GM12875 (cell line): Measurements from ENCODE around the gene TAF6.

ENCODE experiments used
- H3K4me3 ChIP-seq: one replicate; pipeline ENCODE4 v1.5.1; 2011; ENCODE audit warnings: low read depth, low read length, control low read depth
- TF ChIP-seq, protein P1 (sequence below): IDR thresholded peaks from 2 replicates; pipeline ENCODE4 v1.5.1; 2011; ENCODE audit warnings: low read depth, mild to moderate bottlenecking, control low read depth, inconsistent platforms, low read length, moderate library complexity, borderline replicate concordance; ENCODE audit not compliant: insufficient read depth

Gene TAF6

DNA sequence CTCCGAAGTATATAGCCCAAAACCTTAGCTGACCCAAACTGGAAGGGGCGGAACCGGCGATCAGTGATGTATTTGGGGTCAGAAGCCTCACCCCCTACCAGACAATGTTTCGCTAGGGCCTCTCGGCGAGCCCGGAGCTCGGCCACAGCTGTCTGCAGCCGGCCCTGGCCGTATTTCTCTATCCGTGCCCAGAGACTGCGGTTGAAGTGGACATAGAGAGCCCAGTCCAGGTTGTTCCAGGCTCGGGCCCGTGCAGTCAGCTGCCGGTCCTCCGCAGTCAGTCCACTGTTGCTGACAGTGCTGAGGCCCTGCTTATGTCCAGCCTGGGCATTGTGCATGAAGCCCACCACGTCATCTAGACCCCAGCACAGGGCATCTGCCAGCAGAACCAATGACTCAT lies 40.9 kb upstream of the TAF6 start:
- TF ChIP-seq, protein P1, sequence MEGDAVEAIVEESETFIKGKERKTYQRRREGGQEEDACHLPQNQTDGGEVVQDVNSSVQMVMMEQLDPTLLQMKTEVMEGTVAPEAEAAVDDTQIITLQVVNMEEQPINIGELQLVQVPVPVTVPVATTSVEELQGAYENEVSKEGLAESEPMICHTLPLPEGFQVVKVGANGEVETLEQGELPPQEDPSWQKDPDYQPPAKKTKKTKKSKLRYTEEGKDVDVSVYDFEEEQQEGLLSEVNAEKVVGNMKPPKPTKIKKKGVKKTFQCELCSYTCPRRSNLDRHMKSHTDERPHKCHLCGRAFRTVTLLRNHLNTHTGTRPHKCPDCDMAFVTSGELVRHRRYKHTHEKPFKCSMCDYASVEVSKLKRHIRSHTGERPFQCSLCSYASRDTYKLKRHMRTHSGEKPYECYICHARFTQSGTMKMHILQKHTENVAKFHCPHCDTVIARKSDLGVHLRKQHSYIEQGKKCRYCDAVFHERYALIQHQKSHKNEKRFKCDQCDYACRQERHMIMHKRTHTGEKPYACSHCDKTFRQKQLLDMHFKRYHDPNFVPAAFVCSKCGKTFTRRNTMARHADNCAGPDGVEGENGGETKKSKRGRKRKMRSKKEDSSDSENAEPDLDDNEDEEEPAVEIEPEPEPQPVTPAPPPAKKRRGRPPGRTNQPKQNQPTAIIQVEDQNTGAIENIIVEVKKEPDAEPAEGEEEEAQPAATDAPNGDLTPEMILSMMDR, result no peak
- no peak overlapping the region for H3K4me3 ChIP-seq

DNA sequence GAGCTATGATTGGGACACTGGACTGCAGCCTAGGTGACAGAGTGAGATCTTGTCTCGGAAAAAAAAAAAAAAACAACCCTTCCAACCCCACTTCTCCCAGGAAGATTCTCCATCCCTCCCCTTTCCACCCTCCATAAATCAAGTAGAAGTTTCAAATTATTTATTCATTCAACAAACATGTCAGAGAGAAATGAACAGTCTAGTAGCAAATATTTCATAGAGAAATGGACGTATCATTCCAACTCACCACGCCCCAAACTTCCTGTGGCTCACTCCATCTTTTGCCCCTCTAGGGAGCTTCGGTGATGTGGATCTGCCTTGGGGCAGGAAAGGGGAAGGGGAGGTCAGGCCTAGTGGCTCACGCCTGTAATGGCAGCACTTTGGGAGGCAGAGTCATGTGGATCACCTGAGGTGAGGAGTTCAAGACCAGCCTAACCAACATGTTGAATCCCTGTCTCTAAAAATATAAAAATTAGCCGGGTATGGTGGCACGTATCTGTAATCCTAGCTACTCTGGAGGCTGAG lies 40.0 kb upstream of the TAF6 start:
- H3K4me3 ChIP-seq, result peak overlapping the region; percentile 78
- TF ChIP-seq, protein P1, result peak; percentile 19; the same call in 1 of the 2 replicates

DNA sequence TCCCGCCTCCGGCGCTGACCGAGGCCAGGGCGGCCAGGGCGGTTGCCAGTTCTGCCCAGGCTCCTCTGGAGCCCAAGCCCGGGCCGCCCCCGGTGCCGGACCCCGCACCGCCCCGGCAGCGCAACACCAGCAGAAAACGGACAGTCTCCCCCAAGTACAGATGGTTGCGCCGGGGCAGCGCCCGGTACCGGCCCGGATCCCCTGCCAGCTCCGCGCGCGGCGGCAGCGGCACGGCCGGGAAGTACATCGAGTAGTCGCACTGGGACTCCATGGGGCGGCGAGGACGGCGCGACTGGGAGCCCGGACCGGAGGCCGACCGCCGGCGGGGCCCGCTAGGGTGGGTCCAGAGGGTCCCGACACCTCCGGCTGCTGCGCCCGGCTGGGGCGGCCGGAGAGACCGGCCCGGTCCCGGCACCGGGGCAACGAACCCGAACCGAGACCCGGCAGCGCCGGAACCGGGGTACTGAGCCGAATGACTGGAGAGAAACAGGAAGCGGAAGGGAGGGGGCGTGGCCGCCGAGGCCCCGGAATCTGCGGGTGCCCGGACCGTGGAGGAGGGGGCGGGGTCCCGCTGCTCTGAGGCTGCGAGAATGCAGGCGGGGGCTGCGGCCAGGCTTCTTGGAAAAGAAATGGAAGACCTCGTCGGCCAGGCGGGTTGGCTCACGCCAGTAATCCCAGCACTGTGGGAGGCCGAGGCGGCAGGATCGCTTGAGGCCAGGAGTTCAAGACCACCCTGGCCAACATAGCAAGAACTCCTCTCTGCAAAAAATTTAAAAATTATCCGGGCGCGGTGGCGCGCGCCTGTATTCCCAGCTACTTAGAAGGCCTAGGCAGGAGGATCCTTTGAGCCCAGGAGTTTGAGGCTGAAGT lies 39.3 kb upstream of the TAF6 start, which contains the start of gene TRAPPC14:
TRAPPC14 (minus strand) TSS at position 495 of the 870 bp plus-strand sequence; CDS start at position 271, 224 bp downstream.
- peak within 1 kb of the TSS; percentile 78 for H3K4me3 ChIP-seq

DNA sequence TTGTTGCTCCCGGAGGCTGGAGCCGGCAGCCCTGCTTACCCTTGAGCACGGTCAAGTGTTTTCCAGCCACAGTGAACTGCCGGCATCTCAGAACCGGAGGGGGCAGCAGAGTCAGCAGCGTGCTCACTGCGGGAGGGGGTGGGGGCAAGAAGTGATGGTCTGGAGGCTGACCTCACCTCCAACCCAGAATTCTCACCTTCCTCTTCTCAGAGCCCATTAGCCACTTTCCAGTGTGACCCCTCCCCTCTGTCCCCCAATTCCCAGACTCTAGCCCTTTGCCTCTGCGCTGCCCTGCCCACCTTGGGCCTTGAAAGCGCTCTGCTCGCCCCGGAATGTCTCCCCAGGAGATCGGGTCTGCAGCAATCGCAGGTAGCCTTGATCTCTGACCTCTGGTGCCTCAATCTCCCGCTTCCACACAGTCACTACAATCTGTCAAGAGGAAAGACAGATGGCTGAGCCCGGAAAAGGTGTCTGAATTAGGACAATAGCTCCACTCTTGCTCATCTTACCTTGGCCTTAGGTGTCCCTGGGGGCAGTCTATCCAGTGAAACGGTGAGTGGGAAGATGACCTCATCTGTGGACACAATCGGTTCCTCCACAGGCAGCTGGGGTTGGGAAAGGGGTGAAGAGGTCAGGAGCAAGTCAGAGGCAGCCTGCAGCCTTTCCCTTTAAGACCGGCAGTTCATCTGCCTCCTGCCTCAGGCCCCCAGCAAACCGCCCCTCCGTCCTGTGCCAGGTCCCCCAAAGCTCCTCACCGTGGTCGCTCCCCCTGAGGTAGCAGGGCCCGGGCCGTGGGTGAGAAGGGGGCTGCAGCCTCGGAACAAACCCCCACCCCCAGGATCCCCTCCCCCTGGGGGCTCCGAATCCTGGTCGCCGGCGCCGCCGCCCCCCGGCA lies 38.4 kb upstream of the TAF6 start:
- TF ChIP-seq, protein P1, result peak; percentile 23; the same call in 1 of the 2 replicates
- H3K4me3 ChIP-seq, result peak overlapping the region; percentile 78

More for the DNA sequence above, 39.3 kb upstream of the TAF6 start, which contains the start of gene TRAPPC14:
- TF ChIP-seq, protein P1, result no peak

DNA sequence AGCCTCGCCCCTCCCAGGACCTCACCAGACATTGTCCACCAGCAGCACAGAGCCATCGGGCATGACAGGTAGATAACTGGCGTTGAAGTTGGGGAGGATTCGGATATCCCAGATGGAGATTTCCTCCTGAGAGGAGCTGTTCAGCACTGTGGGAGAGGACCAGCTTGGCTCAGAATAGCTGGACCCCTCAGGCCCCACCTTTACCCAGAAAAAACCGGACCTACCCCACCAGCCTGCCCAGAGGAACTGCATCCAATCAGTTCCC lies 37.8 kb upstream of the TAF6 start:
- H3K4me3 ChIP-seq, result no peak overlapping the region
- TF ChIP-seq, protein P1, result no peak

DNA sequence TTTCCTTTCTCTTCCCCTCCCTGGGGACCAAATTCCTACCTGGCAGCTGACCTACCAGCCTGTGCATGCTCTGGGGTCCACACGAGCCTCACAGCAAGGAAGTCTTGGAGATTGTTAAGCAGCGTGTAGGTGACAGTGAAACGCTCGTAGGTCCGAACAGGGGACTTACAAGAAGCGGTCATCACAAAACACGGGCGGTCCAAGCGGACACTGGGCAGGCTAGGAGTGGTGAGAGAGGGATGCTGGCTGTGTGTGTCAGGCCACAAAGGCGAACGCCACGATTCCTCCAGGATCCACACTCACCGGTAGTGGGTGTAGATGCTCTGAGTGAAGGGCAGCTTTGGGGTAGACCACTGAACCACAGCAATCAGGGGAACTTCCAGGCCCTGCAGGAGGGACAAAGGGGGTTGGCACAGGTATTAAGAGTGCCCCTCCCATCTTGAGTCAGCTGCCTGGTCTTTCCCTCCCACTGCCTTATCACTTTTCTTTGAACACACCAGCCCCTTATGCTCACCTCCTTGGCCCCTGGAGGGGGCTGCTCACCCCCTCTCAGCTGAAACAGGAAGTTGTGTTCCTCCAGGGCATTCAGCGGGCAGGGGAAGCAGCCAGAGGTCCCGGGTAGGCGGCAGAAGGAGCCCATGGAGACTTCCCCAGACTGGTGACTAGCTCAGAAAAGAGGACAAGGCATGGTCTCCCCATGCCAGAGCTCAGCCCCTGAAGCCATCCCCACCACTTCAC lies 37.3 kb upstream of the TAF6 start:
- H3K4me3 ChIP-seq, result no peak overlapping the region
- TF ChIP-seq, protein P1, result no peak
